GM21825 (cell line): ENCODE measurements around the gene G6PC3.
"Not testable (repeated sequence)": the region's sequence is repeated elsewhere in the genome, so short reads cannot be mapped to it uniquely, and the experiment has no call there.

Experiments used
- ATAC-seq: cut with Tn5 transposase; IDR thresholded peaks from one replicate; pipeline ENCODE4 v1.9.1; 2021; ENCODE audit warnings: mild to moderate bottlenecking, moderate library complexity; ENCODE audit not compliant: unreplicated experiment

Gene G6PC3

GRCh38 chr17:44105483-44105882 lies 34.9 kb downstream of the G6PC3 start:
- ATAC-seq, result no peak

GRCh38 chr17:44105941-44106340 lies 35.4 kb downstream of the G6PC3 start:
- no peak for ATAC-seq

- no peak for ATAC-seq
Observed at GRCh38 chr17:44106801-44107200, 36.3 kb downstream of the G6PC3 start.

GRCh38 chr17:44108440-44109311 lies 38.1 kb downstream of the G6PC3 start:
- ATAC-seq, result no peak

GRCh38 chr17:44109312-44109630 lies 38.7 kb downstream of the G6PC3 start:
- no peak for ATAC-seq

GRCh38 chr17:44110011-44110686 lies 39.6 kb downstream of the G6PC3 start:
- ATAC-seq, result no peak

GRCh38 chr17:44110823-44111633 lies 40.5 kb downstream of the G6PC3 start:
- ATAC-seq, result peak; percentile 69

- no peak for ATAC-seq
Observed at GRCh38 chr17:44111777-44112176, 41.2 kb downstream of the G6PC3 start.

- ATAC-seq, result no peak
Observed at GRCh38 chr17:44112284-44113280, 42.0 kb downstream of the G6PC3 start.

- ATAC-seq, result no peak
Observed at GRCh38 chr17:44113382-44113781, 42.8 kb downstream of the G6PC3 start.

GRCh38 chr17:44113868-44114840 lies 43.6 kb downstream of the G6PC3 start:
- ATAC-seq, result no peak

GRCh38 chr17:44115585-44116415 lies 45.3 kb downstream of the G6PC3 start:
- ATAC-seq, result no peak

- no peak for ATAC-seq
Observed at GRCh38 chr17:44117351-44117750, 46.8 kb downstream of the G6PC3 start.

- no peak for ATAC-seq
Observed at GRCh38 chr17:44118427-44119050, 48.0 kb downstream of the G6PC3 start.

GRCh38 chr17:44119062-44119461 lies 48.5 kb downstream of the G6PC3 start:
- ATAC-seq, result no peak

GRCh38 chr17:44119798-44120197 lies 49.3 kb downstream of the G6PC3 start:
- ATAC-seq, result no peak

GRCh38 chr17:44120281-44120680 lies 49.7 kb downstream of the G6PC3 start:
- ATAC-seq, result not testable (repeated sequence)
